NB4 (cell line): ENCODE measurements around the gene OST4.
A peak's percentile ranks its signal among the peaks of the same experiment; 100 is the strongest.
"Not testable (repeated sequence)": the region's sequence is repeated elsewhere in the genome, so short reads cannot be mapped to it uniquely, and the experiment has no call there.

ENCODE experiments used
- DNase-seq: peaks from one replicate; pipeline ENCODE4 v3.0.0; 2010; ENCODE audit warnings: low read depth
- H3K4me3 ChIP-seq: one replicate; pipeline ENCODE4 v1.5.1; 2011; ENCODE audit warnings: mild to moderate bottlenecking, low read depth, low read length, moderate library complexity
- CTCF ChIP-seq: IDR thresholded peaks from one replicate; pipeline ENCODE4 v1.5.1; 2012; ENCODE audit warnings: low read depth, low read length
- MAX ChIP-seq: IDR thresholded peaks from 2 replicates; pipeline ENCODE4 v1.6.1; 2011; ENCODE audit warnings: low read depth, low read length
- MYC ChIP-seq: IDR thresholded peaks from 2 replicates; pipeline ENCODE4 v1.6.1; 2011; ENCODE audit warnings: low read depth, low read length
- POLR2A ChIP-seq: IDR thresholded peaks from 2 replicates; pipeline ENCODE4 v1.6.1; 2011; ENCODE audit warnings: mild to moderate bottlenecking; ENCODE audit not compliant: insufficient read length; ENCODE audit errors: extremely low read depth

The OST4 gene

GRCh38 chr2:27071277-27071989 lies at the start of gene OST4:
Gene OST4 (minus strand): TSS chr2:27071654.
- H3K4me3 ChIP-seq: peak within 1 kb of the TSS; percentile 88
- TF ChIP-seq MYC: peak; percentile 58
- TF ChIP-seq MAX: peak; percentile 42
- no peak for TF ChIP-seq CTCF
- peak; percentile 75 for TF ChIP-seq POLR2A
- peak; percentile 94 for DNase-seq

GRCh38 chr2:27119330-27119670 lies 47.8 kb upstream of the OST4 start:
- not testable (repeated sequence) for DNase-seq
- peak overlapping the region; percentile 19 for H3K4me3 ChIP-seq

GRCh38 chr2:27118525-27119329 lies 47.3 kb upstream of the OST4 start, which contains the start of gene CGREF1:
Gene CGREF1 (minus strand): TSS chr2:27119128. CDS start chr2:27104366, 14,762 bp downstream.
- H3K4me3 ChIP-seq: peak within 1 kb of the TSS; percentile 19
- TF ChIP-seq POLR2A (no peak), MAX (no peak), CTCF (no peak), MYC (no peak)
- no peak for DNase-seq

- no peak for DNase-seq
- H3K4me3 ChIP-seq: no peak overlapping the region
- TF ChIP-seq MYC (no peak), CTCF (no peak), MAX (no peak), POLR2A (no peak)
Observed at GRCh38 chr2:27117995-27118524, 46.6 kb upstream of the OST4 start.

- H3K4me3 ChIP-seq: no peak overlapping the region
- no peak for TF ChIP-seq CTCF
- no peak for TF ChIP-seq POLR2A
- TF ChIP-seq MYC: no peak
- TF ChIP-seq MAX: no peak
- no peak for DNase-seq
Observed at GRCh38 chr2:27115519-27115918, 44.1 kb upstream of the OST4 start.

GRCh38 chr2:27111392-27112078 lies 40.1 kb upstream of the OST4 start:
- not testable (repeated sequence) for DNase-seq, H3K4me3 ChIP-seq

GRCh38 chr2:27110603-27111352 lies 39.3 kb upstream of the OST4 start:
- H3K4me3 ChIP-seq, DNase-seq: not testable (repeated sequence)
